OCI-LY3 (cell line): ENCODE data around the gene GPR158.

ENCODE experiments used
- H2AFZ ChIP-seq: fragments of 200-600, 300-600 bp; shearing (Covaris generic); 2 replicates; pipeline ENCODE4 v1.6.0; 2014; ENCODE audit warnings: antibody characterized with exemption, low read depth, low read length
- H3K27ac ChIP-seq: fragments of 200-600, 300-600 bp; sonication (generic); 2 replicates; pipeline ENCODE4 v1.5.1; 2014; ENCODE audit warnings: mild to moderate bottlenecking, low read length, moderate library complexity, mixed read lengths
- H3K27me3 ChIP-seq: fragments of 200-600, 300-600 bp; sonication (generic); 2 replicates; pipeline ENCODE4 v1.6.1; 2014; ENCODE audit warnings: low read depth, low read length, mixed read lengths
- H3K36me3 ChIP-seq: fragments of 200-600, 300-600 bp; sonication (generic); replicated peaks from 2 replicates; pipeline ENCODE3; 2014; ENCODE audit warnings: low read depth, low read length, mixed read lengths
- H3K4me1 ChIP-seq: fragments of 300-600, 200-600 bp; sonication (generic); 2 replicates; pipeline ENCODE4 v1.6.1; 2014; ENCODE audit warnings: low read length, mixed read lengths
- H3K4me2 ChIP-seq: fragments of 200-600, 300-600 bp; sonication (generic); 2 replicates; pipeline ENCODE4 v1.6.1; 2014; ENCODE audit warnings: low read length, mixed read lengths
- H3K4me3 ChIP-seq: fragments of 300-600, 200-600 bp; sonication (generic); 2 replicates; pipeline ENCODE4 v1.5.1; 2014; ENCODE audit warnings: antibody characterized with exemption, mild to moderate bottlenecking, low read length, moderate library complexity
- H3K79me2 ChIP-seq: fragments of 300-600, 200-600 bp; shearing (Covaris generic); 2 replicates; pipeline ENCODE4 v1.6.1; 2014; ENCODE audit warnings: mild to moderate bottlenecking, low read length, mixed read lengths
- H3K9ac ChIP-seq: fragments of 300-600, 200-600 bp; shearing (Covaris generic); 2 replicates; pipeline ENCODE4 v1.6.0; 2014; ENCODE audit warnings: mild to moderate bottlenecking, low read length, moderate library complexity
- H3K9me3 ChIP-seq: fragments of 200-600, 300-600 bp; shearing (Covaris generic); 2 replicates; pipeline ENCODE4 v1.6.1; 2014; ENCODE audit warnings: low read length, mixed read lengths; ENCODE audit not compliant: insufficient read depth
- H4K20me1 ChIP-seq: fragments of 200-600, 300-600 bp; sonication (generic); 2 replicates; pipeline ENCODE4 v1.6.1; 2016; ENCODE audit warnings: low read length, mixed read lengths; ENCODE audit not compliant: insufficient read depth
- EZH2phosphoT487 ChIP-seq: fragments of 200-600 bp; shearing (Covaris generic); IDR thresholded peaks from 2 replicates; pipeline ENCODE4 v1.6.1; 2018; ENCODE audit warnings: antibody characterized with exemption, mixed run types, low read depth
- TF ChIP-seq, protein P1 (sequence below): fragments of 200-600, 300-600 bp; sonication (generic); IDR thresholded peaks from 2 replicates; pipeline ENCODE4 v1.5.1; 2014; ENCODE audit warnings: antibody characterized with exemption, low read length, low read depth

Gene GPR158

DNA sequence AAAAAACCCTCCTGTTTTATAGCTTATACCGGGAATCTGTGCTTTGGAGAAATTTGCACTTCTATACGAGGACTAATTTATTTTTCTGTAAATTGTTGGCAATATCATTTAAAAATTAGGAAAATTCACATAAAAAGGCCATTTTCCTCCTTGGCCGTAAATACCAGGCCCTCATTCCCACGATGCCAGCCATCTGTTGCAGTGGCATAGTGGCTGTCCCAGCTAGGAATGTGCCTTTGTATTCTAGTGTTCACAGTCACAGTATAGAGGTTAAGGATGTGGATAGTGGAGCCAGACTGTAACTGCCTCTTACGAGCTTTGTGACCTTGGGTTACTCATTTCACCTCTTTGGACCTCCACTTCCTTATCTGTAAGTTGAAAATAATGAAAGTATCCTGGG is 312.5 kb downstream of the GPR158 start:
- Histone ChIP-seq H3K9me3 (no peaks in the 10 kb centered on the region), H3K4me3 (no peak overlapping the region), H3K4me2 (no peak overlapping the region), H3K27me3 (no peaks in the 10 kb centered on the region), H3K79me2 (no peaks in the 10 kb centered on the region), H3K4me1 (no peaks in the 10 kb centered on the region), H3K27ac (no peak overlapping the region), H3K36me3 (no peaks in the 10 kb centered on the region), H3K9ac (no peak overlapping the region), H4K20me1 (no peaks in the 10 kb centered on the region), H2AFZ (no peak overlapping the region)
- no peak for TF ChIP-seq EZH2phosphoT487
- TF ChIP-seq, protein P1, sequence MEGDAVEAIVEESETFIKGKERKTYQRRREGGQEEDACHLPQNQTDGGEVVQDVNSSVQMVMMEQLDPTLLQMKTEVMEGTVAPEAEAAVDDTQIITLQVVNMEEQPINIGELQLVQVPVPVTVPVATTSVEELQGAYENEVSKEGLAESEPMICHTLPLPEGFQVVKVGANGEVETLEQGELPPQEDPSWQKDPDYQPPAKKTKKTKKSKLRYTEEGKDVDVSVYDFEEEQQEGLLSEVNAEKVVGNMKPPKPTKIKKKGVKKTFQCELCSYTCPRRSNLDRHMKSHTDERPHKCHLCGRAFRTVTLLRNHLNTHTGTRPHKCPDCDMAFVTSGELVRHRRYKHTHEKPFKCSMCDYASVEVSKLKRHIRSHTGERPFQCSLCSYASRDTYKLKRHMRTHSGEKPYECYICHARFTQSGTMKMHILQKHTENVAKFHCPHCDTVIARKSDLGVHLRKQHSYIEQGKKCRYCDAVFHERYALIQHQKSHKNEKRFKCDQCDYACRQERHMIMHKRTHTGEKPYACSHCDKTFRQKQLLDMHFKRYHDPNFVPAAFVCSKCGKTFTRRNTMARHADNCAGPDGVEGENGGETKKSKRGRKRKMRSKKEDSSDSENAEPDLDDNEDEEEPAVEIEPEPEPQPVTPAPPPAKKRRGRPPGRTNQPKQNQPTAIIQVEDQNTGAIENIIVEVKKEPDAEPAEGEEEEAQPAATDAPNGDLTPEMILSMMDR, result no peak

DNA sequence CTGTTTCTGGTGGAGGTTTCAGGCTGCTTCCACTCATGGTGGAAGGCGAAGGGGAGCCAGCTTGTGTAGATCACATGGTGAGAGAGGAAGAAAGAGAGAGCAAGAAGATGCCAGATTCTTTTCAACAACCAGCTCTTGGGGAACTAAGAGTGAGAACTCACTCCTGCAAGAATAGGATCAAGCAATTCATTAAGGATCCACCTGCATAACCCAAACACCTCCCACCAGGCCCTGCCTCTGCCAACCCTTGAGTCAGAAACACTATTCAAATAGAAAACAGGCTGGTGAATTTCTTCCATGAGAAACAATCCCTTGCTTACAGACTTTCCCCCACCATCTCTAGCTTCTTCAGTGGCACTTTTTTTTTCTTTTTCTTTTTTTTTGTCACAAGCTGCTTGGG is 317.2 kb downstream of the GPR158 start:
- Histone ChIP-seq H4K20me1 (no peaks in the 10 kb centered on the region), H2AFZ (no peak overlapping the region), H3K4me1 (no peaks in the 10 kb centered on the region), H3K4me3 (no peak overlapping the region), H3K9ac (no peak overlapping the region), H3K79me2 (no peaks in the 10 kb centered on the region), H3K27me3 (no peaks in the 10 kb centered on the region), H3K27ac (no peak overlapping the region), H3K9me3 (no peaks in the 10 kb centered on the region), H3K4me2 (no peak overlapping the region), H3K36me3 (no peaks in the 10 kb centered on the region)
- TF ChIP-seq, protein P1, result no peak

DNA sequence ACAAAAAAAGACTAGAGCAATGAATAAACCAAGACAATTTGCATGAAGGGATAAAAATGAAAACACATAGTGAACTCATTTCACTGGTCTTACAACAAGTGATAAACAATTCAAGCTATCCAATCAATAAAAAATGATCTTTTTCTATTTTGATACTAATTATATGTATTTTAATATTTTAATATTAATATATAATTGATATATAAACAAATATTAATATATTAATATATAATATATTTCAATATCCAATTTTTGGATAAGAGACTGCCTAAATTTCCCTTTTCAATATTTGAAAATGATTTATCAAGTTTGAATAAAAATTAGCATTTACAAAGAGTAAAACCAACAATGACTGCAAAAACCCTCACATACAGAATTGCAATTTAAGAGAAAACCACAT is 317.9 kb downstream of the GPR158 start:
- no peak overlapping the region for H3K27ac ChIP-seq
- no peak overlapping the region for H2AFZ ChIP-seq
- H3K4me1 ChIP-seq, result no peaks in the 10 kb centered on the region
- no peaks in the 10 kb centered on the region for H3K79me2 ChIP-seq
- H3K9me3 ChIP-seq, result no peaks in the 10 kb centered on the region
- no peak overlapping the region for H3K4me2 ChIP-seq
- no peak overlapping the region for H3K9ac ChIP-seq
- no peak overlapping the region for H3K4me3 ChIP-seq
- no peaks in the 10 kb centered on the region for H3K36me3 ChIP-seq
- H4K20me1 ChIP-seq, result no peaks in the 10 kb centered on the region
- no peak for TF ChIP-seq EZH2phosphoT487
- TF ChIP-seq, protein P1, result no peak
- H3K27me3 ChIP-seq, result no peaks in the 10 kb centered on the region

DNA sequence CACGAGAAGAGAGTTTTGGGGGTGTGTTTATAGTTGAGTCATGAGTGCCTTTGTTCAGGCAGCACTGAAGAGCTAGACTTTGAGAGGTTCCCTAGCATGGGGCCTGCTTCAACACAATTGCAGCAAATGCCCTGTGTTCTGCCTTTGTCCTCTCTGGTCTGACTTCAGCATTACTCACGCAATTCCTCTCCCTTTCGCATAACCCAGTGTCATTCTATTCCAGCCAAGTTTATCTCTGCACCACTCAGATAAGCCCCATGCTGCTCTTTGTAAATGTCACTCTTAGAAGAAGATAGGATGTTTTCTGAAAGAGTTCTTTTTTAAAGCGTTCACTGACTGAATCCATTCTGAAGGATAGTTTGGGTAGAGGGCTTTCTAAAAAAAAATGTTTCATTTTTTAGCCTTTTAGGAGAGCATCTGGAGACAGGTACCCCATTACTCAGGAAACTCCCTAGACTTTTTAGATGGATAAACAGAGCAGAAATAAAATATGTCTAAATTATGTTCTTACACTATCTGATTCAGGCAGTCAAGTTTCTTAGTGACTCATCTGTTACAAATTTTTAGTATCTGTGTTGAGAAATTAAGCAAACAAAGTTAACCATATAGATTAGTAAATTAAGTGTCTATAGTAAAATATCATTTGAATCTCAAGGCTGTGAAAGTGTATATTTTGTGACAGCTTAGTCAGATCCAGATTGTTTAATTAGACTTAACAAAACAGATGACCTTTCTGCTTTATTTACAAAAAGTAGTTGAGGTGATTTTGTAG is 318.5 kb downstream of the GPR158 start:
- no peak overlapping the region for H3K4me3 ChIP-seq
- no peaks in the 10 kb centered on the region for H3K79me2 ChIP-seq
- H3K4me2 ChIP-seq, result no peak overlapping the region
- H3K4me1 ChIP-seq, result no peaks in the 10 kb centered on the region
- H3K27ac ChIP-seq, result no peak overlapping the region
- no peaks in the 10 kb centered on the region for H3K27me3 ChIP-seq
- H4K20me1 ChIP-seq, result no peaks in the 10 kb centered on the region
- no peaks in the 10 kb centered on the region for H3K9me3 ChIP-seq
- H3K36me3 ChIP-seq, result no peaks in the 10 kb centered on the region
- TF ChIP-seq EZH2phosphoT487, result no peak
- TF ChIP-seq, protein P1, result no peak
- H2AFZ ChIP-seq, result no peak overlapping the region
- no peak overlapping the region for H3K9ac ChIP-seq
